ENCODE measurements around the gene IFNE. TPM values are rescaled to one million over a fixed set of nuclear protein-coding genes. Genes with fewer than 3 reads are reported as not detected.

IFNE gene
- total and polyA plus RNA-seq, 12 donors, result not detected

DNA sequence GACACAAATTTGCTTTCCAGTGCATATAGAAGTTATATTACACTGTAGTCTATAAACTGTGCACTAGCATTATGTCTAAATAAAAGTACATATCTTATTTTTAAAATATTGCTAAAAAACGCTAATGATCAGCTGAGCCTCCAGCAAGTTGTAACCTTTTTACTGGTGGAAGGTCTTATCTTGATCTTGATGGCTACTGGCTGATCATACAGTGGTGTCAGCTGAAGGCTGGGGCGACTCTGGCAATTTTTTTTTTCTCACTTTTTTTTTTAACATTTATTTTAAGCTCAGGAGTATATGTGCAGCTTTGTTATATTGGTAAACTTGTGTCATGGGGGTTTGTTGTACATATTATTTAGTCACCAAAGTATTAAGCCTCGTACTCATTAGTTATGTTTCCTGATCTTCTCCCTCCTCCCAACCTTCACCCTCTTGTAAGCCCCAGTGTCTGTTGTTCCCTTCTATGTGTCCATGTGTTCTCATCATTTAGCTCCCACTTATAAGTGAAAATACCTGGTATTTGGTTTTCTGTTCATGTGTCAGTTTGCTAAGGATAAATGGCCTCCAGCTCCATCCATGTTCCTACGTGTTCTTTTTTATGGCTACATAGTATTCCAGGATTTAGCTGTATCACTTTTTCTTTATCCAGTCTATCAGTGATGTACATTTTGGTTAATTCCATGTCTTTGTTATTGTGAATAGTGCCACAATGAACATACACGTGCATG, 38.6 kb upstream of the IFNE start:
- Histone ChIP-seq H3K4me1 (no peaks in the 10 kb centered on the region), H3K27ac (no peak overlapping the region), H3K4me3 (no peak overlapping the region), H3K36me3 (no peaks in the 10 kb centered on the region), H3K9me3 (peaks cover 0 to 7% (median 0%) of the 10 kb centered on the region in 11 donors), H3K27me3 (no peaks in the 10 kb centered on the region)
- ATAC-seq, result no peak
- TF ChIP-seq, protein P1, sequence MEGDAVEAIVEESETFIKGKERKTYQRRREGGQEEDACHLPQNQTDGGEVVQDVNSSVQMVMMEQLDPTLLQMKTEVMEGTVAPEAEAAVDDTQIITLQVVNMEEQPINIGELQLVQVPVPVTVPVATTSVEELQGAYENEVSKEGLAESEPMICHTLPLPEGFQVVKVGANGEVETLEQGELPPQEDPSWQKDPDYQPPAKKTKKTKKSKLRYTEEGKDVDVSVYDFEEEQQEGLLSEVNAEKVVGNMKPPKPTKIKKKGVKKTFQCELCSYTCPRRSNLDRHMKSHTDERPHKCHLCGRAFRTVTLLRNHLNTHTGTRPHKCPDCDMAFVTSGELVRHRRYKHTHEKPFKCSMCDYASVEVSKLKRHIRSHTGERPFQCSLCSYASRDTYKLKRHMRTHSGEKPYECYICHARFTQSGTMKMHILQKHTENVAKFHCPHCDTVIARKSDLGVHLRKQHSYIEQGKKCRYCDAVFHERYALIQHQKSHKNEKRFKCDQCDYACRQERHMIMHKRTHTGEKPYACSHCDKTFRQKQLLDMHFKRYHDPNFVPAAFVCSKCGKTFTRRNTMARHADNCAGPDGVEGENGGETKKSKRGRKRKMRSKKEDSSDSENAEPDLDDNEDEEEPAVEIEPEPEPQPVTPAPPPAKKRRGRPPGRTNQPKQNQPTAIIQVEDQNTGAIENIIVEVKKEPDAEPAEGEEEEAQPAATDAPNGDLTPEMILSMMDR (IDR thresholded peaks at IDR 0.05), result no peak
- WGBS, 2 donors, result 67 to 78% methylated on average over 5 of the region's 5 CpGs
- intact Hi-C loops (cut with DNase I), result no loop called here
- DNase-seq, result no peak

DNA sequence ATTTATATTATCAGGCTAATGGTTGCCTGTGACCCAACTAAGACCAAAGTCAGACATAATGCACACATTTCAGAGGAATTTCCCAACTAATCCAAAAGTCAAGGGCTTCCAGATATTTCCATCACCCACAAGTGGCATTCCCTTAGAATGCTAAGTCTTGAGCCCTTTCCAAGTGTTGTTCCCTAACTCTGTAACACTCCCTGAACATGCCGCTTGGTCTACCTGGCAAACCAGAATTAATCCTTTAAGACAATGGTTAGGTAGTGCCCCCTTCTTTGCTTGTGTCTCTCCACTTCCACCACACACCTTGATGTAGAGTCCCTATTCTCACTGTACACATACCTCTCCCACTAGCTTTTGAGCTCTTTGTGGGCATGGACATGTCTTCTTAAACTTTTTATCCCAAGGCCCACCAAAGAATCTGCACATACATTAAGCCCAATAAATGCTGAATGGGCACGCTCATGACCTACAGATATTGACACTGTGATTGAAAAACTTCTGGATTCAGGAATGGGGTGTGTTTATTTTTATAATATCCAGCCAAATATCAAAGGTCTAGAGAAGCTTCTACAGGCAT, 37.8 kb upstream of the IFNE start:
- Histone ChIP-seq H3K4me1 (no peaks in the 10 kb centered on the region), H3K36me3 (no peaks in the 10 kb centered on the region), H3K27me3 (no peaks in the 10 kb centered on the region), H3K9me3 (peaks cover 0 to 7% (median 0%) of the 10 kb centered on the region in 11 donors), H3K27ac (no peak overlapping the region), H3K4me3 (no peak overlapping the region)
- TF ChIP-seq, protein P1 (IDR thresholded peaks at IDR 0.05), result no peak
- DNase-seq (no peak), ATAC-seq (no peak)
- intact Hi-C loops (cut with DNase I), result no loop called here
- 90 to 91% methylated on average over 2 of the region's 2 CpGs for WGBS, 2 donors

DNA sequence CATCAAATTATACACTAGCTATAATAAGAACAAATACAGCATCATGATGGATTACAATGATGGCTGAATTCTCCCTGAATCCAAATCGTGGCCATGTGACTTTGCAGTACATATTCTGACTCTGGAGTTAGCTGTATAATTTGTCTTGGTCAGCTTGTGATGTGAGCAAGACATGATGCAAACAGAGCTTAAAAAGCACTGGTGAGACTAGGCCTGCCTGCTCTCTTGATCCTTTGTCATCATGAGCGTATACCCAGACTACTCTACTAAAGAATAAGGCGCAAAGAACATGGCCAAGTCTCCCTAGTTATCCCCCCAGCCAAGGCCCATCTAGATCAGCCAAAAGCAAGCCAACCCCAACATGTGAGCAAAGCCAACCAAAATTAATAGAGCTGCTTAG, 34.7 kb upstream of the IFNE start:
- no peak for ATAC-seq
- Histone ChIP-seq H3K36me3 (no peaks in the 10 kb centered on the region), H3K4me3 (no peak overlapping the region), H3K9me3 (no peaks in the 10 kb centered on the region), H3K27ac (no peak overlapping the region), H3K27me3 (no peaks in the 10 kb centered on the region), H3K4me1 (no peaks in the 10 kb centered on the region)
- no peak for DNase-seq
- TF ChIP-seq, protein P1 (IDR thresholded peaks at IDR 0.05), result no peak
- intact Hi-C loops (cut with DNase I), result no loop called here
- WGBS, 2 donors, result 82% methylated on average over 3 of the region's 3 CpGs

DNA sequence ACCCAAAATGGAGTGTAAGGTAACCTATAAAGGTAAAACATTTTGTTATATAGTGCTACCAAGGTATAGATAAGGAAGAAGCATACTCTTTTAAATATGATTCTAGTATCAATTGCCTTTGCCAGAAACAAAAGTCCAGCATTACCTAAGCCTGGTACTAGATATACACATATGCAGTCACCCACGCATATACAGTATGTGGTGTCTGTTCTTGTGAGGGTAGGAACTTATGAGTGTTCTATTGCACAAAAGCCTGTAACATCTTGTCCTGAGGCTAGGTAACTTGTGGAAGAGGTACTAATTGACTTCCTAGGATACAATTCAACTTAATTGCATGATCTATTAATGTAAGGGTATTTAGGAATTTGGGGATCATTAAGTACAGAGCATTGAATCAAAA, 31.3 kb upstream of the IFNE start:
- TF ChIP-seq, protein P1 (IDR thresholded peaks at IDR 0.05), result no peak
- Histone ChIP-seq H3K4me1 (no peaks in the 10 kb centered on the region), H3K36me3 (no peaks in the 10 kb centered on the region), H3K9me3 (no peaks in the 10 kb centered on the region), H3K27me3 (no peaks in the 10 kb centered on the region), H3K4me3 (no peak overlapping the region), H3K27ac (no peak overlapping the region)
- intact Hi-C loops (cut with DNase I), result no loop called here
- 89 to 91% methylated on average over 1 of the region's 1 CpG for WGBS, 2 donors
- no peak for DNase-seq
- ATAC-seq, result no peak

All from heart right ventricle (tissue), 16 donors.